ENCODE results near the gene ASB13. TPM values are rescaled to one million over a fixed set of nuclear protein-coding genes. Genes with fewer than 3 reads are reported as not detected.

The ASB13 gene
- polyA plus RNA-seq, 1 of the 3 experiments (the other 2 are of a cell fraction) = 9.2 TPM

DNA sequence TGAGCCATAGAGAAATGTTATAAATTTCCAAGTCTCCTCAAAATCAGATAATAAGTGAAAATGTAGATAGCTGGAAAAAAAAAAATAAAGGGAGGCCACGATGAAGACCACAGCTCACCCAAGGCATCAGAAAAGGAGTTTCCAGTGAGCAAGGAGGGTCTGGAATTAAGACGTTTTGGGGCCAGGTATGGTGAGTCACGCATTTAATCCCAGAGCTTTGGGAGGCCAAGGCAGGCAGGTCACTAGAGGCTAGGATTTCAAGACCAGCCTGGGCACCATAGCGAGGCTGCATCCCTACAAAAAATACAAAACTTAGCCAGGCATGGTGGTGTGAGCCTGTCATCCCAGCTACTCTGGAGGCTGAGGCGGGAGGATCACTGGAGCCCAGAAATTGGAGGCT, 65.5 kb downstream of the ASB13 start:
- H3K4me3 ChIP-seq (ENCODE audit: low read depth in 2 of 2, low read length in 1 of 2) = no peak overlapping the region
- no peaks in the 10 kb centered on the region for H3K9me3 ChIP-seq
- no peak overlapping the region for H3K9ac ChIP-seq
- H2AFZ ChIP-seq (ENCODE audit: low read depth) = no peak overlapping the region
- H3K4me2 ChIP-seq = no peak overlapping the region
- H3K36me3 ChIP-seq (replicated peaks in 1 of 2; ENCODE audit: control insufficient read depth in 1 of 2, insufficient read depth in 2 of 2, low read length in 1 of 2) = no peaks in the 10 kb centered on the region
- H3K27ac ChIP-seq (ENCODE audit: low read depth in 2 of 2, low read length in 1 of 2) = no peak overlapping the region
- peaks cover 14% of the 10 kb centered on the region in 2 experiments; a peak in 3 of 4 replicates for H3K4me1 ChIP-seq (ENCODE audit: control insufficient read depth in 1 of 2, insufficient read depth in 2 of 2, low read depth in 1 of 2, low read length in 1 of 2)
- H3K27me3 ChIP-seq (ENCODE audit: insufficient read depth) = no peaks in the 10 kb centered on the region
- H3F3A ChIP-seq (replicated peaks; ENCODE audit: insufficient read depth) = peaks cover 6% of the 10 kb centered on the region
- H3K9me2 ChIP-seq = no peaks in the 10 kb centered on the region
- TF ChIP-seq TCF12 (IDR thresholded peaks at IDR 0.05) = no peak
- TF ChIP-seq, protein P1, sequence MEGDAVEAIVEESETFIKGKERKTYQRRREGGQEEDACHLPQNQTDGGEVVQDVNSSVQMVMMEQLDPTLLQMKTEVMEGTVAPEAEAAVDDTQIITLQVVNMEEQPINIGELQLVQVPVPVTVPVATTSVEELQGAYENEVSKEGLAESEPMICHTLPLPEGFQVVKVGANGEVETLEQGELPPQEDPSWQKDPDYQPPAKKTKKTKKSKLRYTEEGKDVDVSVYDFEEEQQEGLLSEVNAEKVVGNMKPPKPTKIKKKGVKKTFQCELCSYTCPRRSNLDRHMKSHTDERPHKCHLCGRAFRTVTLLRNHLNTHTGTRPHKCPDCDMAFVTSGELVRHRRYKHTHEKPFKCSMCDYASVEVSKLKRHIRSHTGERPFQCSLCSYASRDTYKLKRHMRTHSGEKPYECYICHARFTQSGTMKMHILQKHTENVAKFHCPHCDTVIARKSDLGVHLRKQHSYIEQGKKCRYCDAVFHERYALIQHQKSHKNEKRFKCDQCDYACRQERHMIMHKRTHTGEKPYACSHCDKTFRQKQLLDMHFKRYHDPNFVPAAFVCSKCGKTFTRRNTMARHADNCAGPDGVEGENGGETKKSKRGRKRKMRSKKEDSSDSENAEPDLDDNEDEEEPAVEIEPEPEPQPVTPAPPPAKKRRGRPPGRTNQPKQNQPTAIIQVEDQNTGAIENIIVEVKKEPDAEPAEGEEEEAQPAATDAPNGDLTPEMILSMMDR (IDR thresholded peaks at IDR 0.05) = no peak
- TF ChIP-seq FOXJ3 (CRISPR knock-in tag; IDR thresholded peaks at IDR 0.05) = no peak
- no peak for TF ChIP-seq RFX5 (IDR thresholded peaks at IDR 0.05; ENCODE audit: low read length)
- H4K20me1 ChIP-seq (ENCODE audit: insufficient read depth) = no peaks in the 10 kb centered on the region
- 73% methylated on average over 5 of the region's 5 CpGs for WGBS (ENCODE audit: low lambda C conversion rate)
- no peaks in the 10 kb centered on the region for H3K79me2 ChIP-seq (ENCODE audit: insufficient read depth)
- ChIA-PET CTCF (interaction anchor here (7.8 kb wide), 1 partner anchor 22 kb away, joined by 64 read pairs; no protein-coding TSS in a partner anchor), POLR2A (no interaction called here)
- no peak for DNase-seq

DNA sequence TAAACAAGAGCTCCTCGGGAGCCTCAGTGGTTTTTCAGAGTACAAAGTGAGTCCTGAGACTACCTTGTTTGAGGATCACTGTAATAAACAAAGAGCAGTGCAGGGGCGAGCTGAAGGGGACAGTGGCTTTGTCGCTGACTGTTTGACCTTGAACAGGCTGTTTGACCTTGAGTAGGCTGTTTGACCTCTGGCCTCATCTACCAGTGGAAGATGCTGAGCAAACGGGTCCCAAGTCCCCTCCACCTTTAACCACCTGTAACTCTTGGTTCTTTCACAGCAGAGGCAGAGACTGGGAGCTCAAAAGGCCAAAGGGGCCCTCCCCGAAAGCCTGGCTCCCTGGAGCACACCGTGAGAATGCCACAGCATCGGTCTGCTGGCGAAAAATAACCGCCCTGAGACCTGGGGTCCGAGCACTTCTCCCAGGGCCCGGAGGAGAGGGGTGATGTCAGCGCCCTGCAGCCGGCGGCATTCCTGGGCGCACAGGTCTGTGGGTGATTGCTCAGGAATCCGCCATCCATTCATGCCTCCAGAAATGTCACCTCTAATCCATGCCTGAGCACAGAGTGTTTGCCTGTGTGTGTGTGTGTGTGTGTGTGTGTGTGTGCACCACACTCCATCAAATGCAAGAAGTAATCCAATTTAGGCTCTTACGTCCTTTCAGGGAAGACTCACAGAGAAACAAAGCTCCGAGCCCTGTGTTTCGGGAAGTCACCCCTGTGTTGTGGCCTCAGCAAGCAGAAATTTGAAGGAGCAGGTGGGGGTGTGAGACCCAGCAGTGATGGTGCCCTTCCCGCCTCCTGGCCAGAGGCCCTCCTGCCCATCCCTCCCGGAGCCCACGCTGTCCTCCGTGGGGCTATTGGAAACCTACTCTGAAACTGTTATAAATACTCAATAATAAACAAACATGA, 66.5 kb downstream of the ASB13 start:
- DNase-seq = no peak
- H3K36me3 ChIP-seq (replicated peaks in 1 of 2; ENCODE audit: control insufficient read depth in 1 of 2, insufficient read depth in 2 of 2, low read length in 1 of 2) = no peaks in the 10 kb centered on the region
- H3K79me2 ChIP-seq (ENCODE audit: insufficient read depth) = no peaks in the 10 kb centered on the region; the same call in 1 of the 2 replicates
- peaks cover 24 to 25% of the 10 kb centered on the region in 2 experiments for H3K4me1 ChIP-seq (ENCODE audit: control insufficient read depth in 1 of 2, insufficient read depth in 2 of 2, low read depth in 1 of 2, low read length in 1 of 2)
- H3K9me2 ChIP-seq = no peaks in the 10 kb centered on the region
- POLR2A ChIA-PET = no interaction called here
- no peak overlapping the region for H3K27ac ChIP-seq (ENCODE audit: low read depth in 2 of 2, low read length in 1 of 2)
- TF ChIP-seq RFX5 (IDR thresholded peaks at IDR 0.05; ENCODE audit: low read length) (no peak), EP300 (IDR thresholded peaks at IDR 0.05; ENCODE audit: borderline replicate concordance in 1 of 2, low read depth in 1 of 2, low read length in 1 of 2) (no peak), FOSL2 (IDR thresholded peaks at IDR 0.05; ENCODE audit: borderline replicate concordance, low read depth) (no peak), TCF12 (IDR thresholded peaks at IDR 0.05) (no peak), FOXJ3 (CRISPR knock-in tag; IDR thresholded peaks at IDR 0.05) (no peak), GABPA (IDR thresholded peaks at IDR 0.05; ENCODE audit: low read depth) (no peak)
- no peaks in the 10 kb centered on the region for H3K27me3 ChIP-seq (ENCODE audit: insufficient read depth)
- no peak overlapping the region for H3K9ac ChIP-seq
- H4K20me1 ChIP-seq (ENCODE audit: insufficient read depth) = no peaks in the 10 kb centered on the region
- no peaks in the 10 kb centered on the region for H3K9me3 ChIP-seq
- H3F3A ChIP-seq (replicated peaks; ENCODE audit: insufficient read depth) = peaks cover 6% of the 10 kb centered on the region
- H2AFZ ChIP-seq (ENCODE audit: low read depth) = no peak overlapping the region
- CTCF ChIA-PET = interaction anchor here (7.8 kb wide), 1 partner anchor 23 kb away, joined by 64 read pairs; no protein-coding TSS in a partner anchor
- H3K4me3 ChIP-seq (ENCODE audit: low read depth in 2 of 2, low read length in 1 of 2) = no peak overlapping the region
- WGBS (ENCODE audit: low lambda C conversion rate) = 89% methylated on average over 15 of the region's 23 CpGs
- no peak overlapping the region for H3K4me2 ChIP-seq
